DMS114 treated with DMSO at 0.1 percent for 48 hours (cell line): ENCODE measurements around the gene SLC6A7.

Experiments
- DNase-seq: peaks from one replicate; lab custom pipeline; 2025; ENCODE audit not compliant: unreplicated experiment; lab: John Stamatoyannopoulos, UW

The SLC6A7 gene

GRCh38 chr5:150172556-150172955, 17.3 kb upstream of the SLC6A7 start:
- no peak for DNase-seq

GRCh38 chr5:150173161-150173560, 16.7 kb upstream of the SLC6A7 start:
- DNase-seq = no peak

GRCh38 chr5:150174285-150174684, 15.6 kb upstream of the SLC6A7 start:
- DNase-seq = no peak

GRCh38 chr5:150175076-150175475, 14.8 kb upstream of the SLC6A7 start:
- DNase-seq = no peak

- DNase-seq = no peak
Measured at GRCh38 chr5:150175536-150175935, 14.3 kb upstream of the SLC6A7 start.

GRCh38 chr5:150176745-150177477, 13.0 kb upstream of the SLC6A7 start:
- no peak for DNase-seq

- no peak for DNase-seq
Measured at GRCh38 chr5:150177721-150178120, 12.1 kb upstream of the SLC6A7 start.

- no peak for DNase-seq
Measured at GRCh38 chr5:150178262-150178661, 11.6 kb upstream of the SLC6A7 start.

GRCh38 chr5:150179019-150179620, 10.7 kb upstream of the SLC6A7 start:
- DNase-seq = no peak

GRCh38 chr5:150180241-150181026, 9.4 kb upstream of the SLC6A7 start:
- DNase-seq = no peak

GRCh38 chr5:150181027-150181426, 8.8 kb upstream of the SLC6A7 start:
- no peak for DNase-seq

GRCh38 chr5:150181766-150182545, 7.9 kb upstream of the SLC6A7 start:
- DNase-seq = no peak

- DNase-seq = no peak
Measured at GRCh38 chr5:150182774-150183173, 7.1 kb upstream of the SLC6A7 start.

- no peak for DNase-seq
Measured at GRCh38 chr5:150183436-150183835, 6.4 kb upstream of the SLC6A7 start.

- DNase-seq = no peak
Measured at GRCh38 chr5:150184006-150184405, 5.9 kb upstream of the SLC6A7 start.

GRCh38 chr5:150184990-150185912, 4.6 kb upstream of the SLC6A7 start:
- no peak for DNase-seq

- no peak for DNase-seq
Measured at GRCh38 chr5:150186137-150186536, 3.7 kb upstream of the SLC6A7 start.

- DNase-seq = no peak
Measured at GRCh38 chr5:150186897-150187296, 3.0 kb upstream of the SLC6A7 start.

GRCh38 chr5:150188146-150188842, 1.6 kb upstream of the SLC6A7 start:
- DNase-seq = no peak

GRCh38 chr5:150189326-150189725, 536 bp upstream of the SLC6A7 start:
- no peak for DNase-seq
